Thymus (tissue), 11 donors: ENCODE results near the gene DEXI. TPM values are rescaled to one million over a fixed set of nuclear protein-coding genes. Genes with fewer than 3 reads are reported as not detected.
"Not testable (repeated sequence)": the region's sequence is repeated elsewhere in the genome, so short reads cannot be mapped to it uniquely, and the experiment has no call there.

Experiments used
- DNase-seq, 9 donors: peaks; one replicate each; pipeline ENCODE4 v3.0.0-alpha.2; 2013; ENCODE audit warnings: low spot score in 9 of 9, low read depth in 6 of 9, missing footprints in 1 of 9
- H3K27ac ChIP-seq, 2 donors: one replicate each; pipeline ENCODE4 v1.5.1; 2013; ENCODE audit warnings: control low read depth in 1 of 2, low read depth in 1 of 2, low read length in 1 of 2, mild to moderate bottlenecking in 1 of 2, moderate library complexity in 1 of 2
- H3K27me3 ChIP-seq, 2 donors: one replicate each; pipeline ENCODE4 v1.5.1; 2013; ENCODE audit warnings: low read length in 1 of 2; ENCODE audit not compliant: control insufficient read depth in 2 of 2, insufficient read depth in 1 of 2
- H3K36me3 ChIP-seq, 2 donors: one replicate each; pipeline ENCODE4 v1.5.1; 2013; ENCODE audit warnings: low read length in 1 of 2, mild to moderate bottlenecking in 1 of 2, moderate library complexity in 1 of 2; ENCODE audit not compliant: control insufficient read depth in 2 of 2, insufficient read depth in 2 of 2
- H3K4me1 ChIP-seq, 2 donors: one replicate each; pipeline ENCODE4 v1.5.1; 2013; ENCODE audit warnings: low read length in 2 of 2; ENCODE audit not compliant: control insufficient read depth in 2 of 2, insufficient read depth in 2 of 2
- H3K4me3 ChIP-seq, 2 donors: one replicate each; pipeline ENCODE4 v1.5.1; 2013; ENCODE audit warnings: low read length in 2 of 2, control low read depth in 1 of 2, mild to moderate bottlenecking in 1 of 2
- H3K9me3 ChIP-seq, 2 donors: one replicate each; pipeline ENCODE4 v1.5.1; 2013; ENCODE audit warnings: low read length in 1 of 2, mild to moderate bottlenecking in 1 of 2; ENCODE audit not compliant: control insufficient read depth in 2 of 2, insufficient read depth in 1 of 2
- WGBS: extraction: QIAGEN DNeasy Blood & Tissue Kit; methylation state at CpG from one replicate; pipeline ENCODE4 v1.1.7; 2013; 5-methylcytosine and 5-hydroxymethylcytosine counted together
- polyA plus RNA-seq: library from polyadenylated mRNA; stranded (reverse); fragments of 200-250 nt; gene quantifications from one replicate; pipeline ENCODE4 v1.2.3, GENCODE V29; 2013
- total RNA-seq: library from RNA; stranded (reverse); fragments of 120-200 nt; gene quantifications from one replicate; pipeline ENCODE4 v1.2.4, GENCODE V29; 2013
- donor health status: healthy.

DEXI gene
- total and polyA plus RNA-seq, 2 donors: 22.5 to 25.0 TPM

- WGBS: 88% methylated on average over 12 of the region's 12 CpGs
- no peaks in the 10 kb centered on the region for H3K9me3 ChIP-seq
- no peaks in the 10 kb centered on the region for H3K27me3 ChIP-seq
- H3K36me3 ChIP-seq: peaks cover 36 to 51% of the 10 kb centered on the region in 2 donors
- peaks cover 17 to 41% of the 10 kb centered on the region in 2 donors for H3K4me1 ChIP-seq
- DNase-seq: peak in 1 of 9 donors; percentile 30
- H3K27ac ChIP-seq: no peak overlapping the region
- no peak overlapping the region for H3K4me3 ChIP-seq
These were observed 30.7 kb upstream of the DEXI start for GRCh38 chr16:10972819-10973464.

- peak in 1 of 9 donors; percentile 44 for DNase-seq
- no peaks in the 10 kb centered on the region for H3K27me3 ChIP-seq
- peaks cover 17 to 39% of the 10 kb centered on the region in 2 donors for H3K4me1 ChIP-seq
- WGBS: 81% methylated on average over 4 of the region's 4 CpGs
- no peaks in the 10 kb centered on the region for H3K9me3 ChIP-seq
- no peak overlapping the region for H3K4me3 ChIP-seq
- H3K36me3 ChIP-seq: peaks cover 34 to 48% of the 10 kb centered on the region in 2 donors
- no peak overlapping the region for H3K27ac ChIP-seq
These were observed 30.0 kb upstream of the DEXI start for GRCh38 chr16:10972108-10972818.

GRCh38 chr16:10971560-10971961 lies 29.3 kb upstream of the DEXI start:
- no peaks in the 10 kb centered on the region for H3K9me3 ChIP-seq
- no peak overlapping the region for H3K27ac ChIP-seq
- no peaks in the 10 kb centered on the region for H3K27me3 ChIP-seq
- no peak overlapping the region for H3K4me3 ChIP-seq
- DNase-seq: peak in 7 of 9 donors; percentile 49 to 80 (median 73)
- peaks cover 17 to 32% of the 10 kb centered on the region in 2 donors for H3K4me1 ChIP-seq
- WGBS: 92% methylated on average over 3 of the region's 3 CpGs
- peaks cover 27 to 55% of the 10 kb centered on the region in 2 donors for H3K36me3 ChIP-seq

DNA sequence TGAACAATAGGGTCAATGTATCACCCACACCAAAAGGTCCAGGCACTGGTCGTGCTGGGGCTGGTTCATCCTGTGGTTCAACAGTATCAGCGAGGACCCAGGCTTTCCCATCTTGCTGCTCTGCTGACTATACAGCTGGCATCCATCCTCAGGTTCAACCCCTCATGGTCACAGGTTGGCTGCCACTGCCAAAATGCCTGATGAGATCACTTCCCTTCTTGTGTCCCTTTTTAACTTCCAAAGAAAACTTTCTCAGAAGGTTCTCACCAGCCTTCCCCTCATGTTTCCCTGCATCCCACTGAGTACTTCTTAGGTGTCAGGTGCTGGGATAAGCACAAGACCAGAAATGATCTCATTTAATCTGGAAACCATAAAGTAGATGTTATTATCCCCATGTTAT lies 27.8 kb upstream of the DEXI start:
- WGBS: 96% methylated on average over 2 of the region's 2 CpGs
- no peak for DNase-seq
- no peaks in the 10 kb centered on the region for H3K9me3 ChIP-seq
- H3K27ac ChIP-seq: no peak overlapping the region
- peaks cover 17 to 36% of the 10 kb centered on the region in 2 donors for H3K4me1 ChIP-seq
- H3K36me3 ChIP-seq: peaks cover 22 to 64% of the 10 kb centered on the region in 2 donors
- no peak overlapping the region for H3K4me3 ChIP-seq
- H3K27me3 ChIP-seq: no peaks in the 10 kb centered on the region

- H3K4me3 ChIP-seq: no peak overlapping the region
- H3K27ac ChIP-seq: no peak overlapping the region
- peaks cover 25 to 64% of the 10 kb centered on the region in 2 donors for H3K36me3 ChIP-seq
These were observed 27.3 kb upstream of the DEXI start for GRCh38 chr16:10969615-10970014.

DNA sequence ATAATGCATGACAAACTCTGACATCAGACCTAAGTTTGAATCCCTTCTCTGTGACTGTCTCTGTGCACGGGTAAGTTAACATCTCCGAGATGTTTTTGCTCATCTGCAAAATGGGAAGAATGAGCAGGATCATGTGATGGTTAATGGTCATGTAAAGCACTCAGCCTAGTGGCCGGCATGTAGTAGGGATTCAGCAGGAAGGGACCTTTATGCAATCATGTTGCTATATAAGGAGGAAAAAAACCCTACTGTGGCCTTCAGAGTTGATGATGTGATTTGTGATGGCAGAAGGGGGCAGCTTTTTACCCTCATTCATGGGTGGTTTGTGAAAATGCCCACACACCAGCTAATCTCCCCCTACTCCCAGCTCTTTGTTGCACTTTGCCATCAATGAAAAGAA lies 26.2 kb upstream of the DEXI start:
- 96% methylated on average over 3 of the region's 3 CpGs for WGBS
- Histone ChIP-seq H3K9me3 (no peaks in the 10 kb centered on the region), H3K36me3 (peaks cover 28 to 69% of the 10 kb centered on the region in 2 donors), H3K4me3 (no peak overlapping the region), H3K27me3 (no peaks in the 10 kb centered on the region), H3K27ac (no peak overlapping the region), H3K4me1 (peaks cover 21 to 47% of the 10 kb centered on the region in 2 donors)
- no peak for DNase-seq

More at GRCh38 chr16:10969615-10970014, 27.3 kb upstream of the DEXI start:
- WGBS: 97% methylated on average over 1 of the region's 1 CpG
- Histone ChIP-seq H3K4me1 (peaks cover 17 to 40% of the 10 kb centered on the region in 2 donors), H3K9me3 (no peaks in the 10 kb centered on the region), H3K27me3 (no peaks in the 10 kb centered on the region)
- no peak for DNase-seq

DNA sequence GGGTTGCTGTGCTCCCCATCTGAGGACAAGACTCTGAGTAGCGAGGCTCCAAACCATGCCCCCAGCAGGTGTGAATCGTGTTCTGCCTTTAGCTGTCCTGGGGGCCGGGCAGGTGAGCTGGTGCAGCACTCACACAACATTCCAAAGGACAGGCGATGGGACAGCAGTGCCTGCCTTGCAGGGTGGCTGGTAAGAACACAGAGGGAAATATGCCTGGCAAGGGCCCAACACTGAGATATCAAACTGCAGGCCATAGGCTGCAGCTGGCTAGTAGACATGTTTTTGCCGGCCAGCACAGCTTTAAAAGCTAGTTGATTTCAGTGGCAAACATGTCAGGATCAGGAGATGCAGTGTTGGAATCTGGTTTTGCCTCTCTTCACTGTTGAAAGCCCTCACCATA lies 25.7 kb upstream of the DEXI start:
- no peak overlapping the region for H3K27ac ChIP-seq
- WGBS: 93% methylated on average over 5 of the region's 5 CpGs
- H3K4me3 ChIP-seq: no peak overlapping the region
- no peak for DNase-seq
- H3K27me3 ChIP-seq: no peaks in the 10 kb centered on the region
- peaks cover 16 to 41% of the 10 kb centered on the region in 2 donors for H3K4me1 ChIP-seq
- H3K9me3 ChIP-seq: no peaks in the 10 kb centered on the region
- H3K36me3 ChIP-seq: peaks cover 29 to 69% of the 10 kb centered on the region in 2 donors

DNA sequence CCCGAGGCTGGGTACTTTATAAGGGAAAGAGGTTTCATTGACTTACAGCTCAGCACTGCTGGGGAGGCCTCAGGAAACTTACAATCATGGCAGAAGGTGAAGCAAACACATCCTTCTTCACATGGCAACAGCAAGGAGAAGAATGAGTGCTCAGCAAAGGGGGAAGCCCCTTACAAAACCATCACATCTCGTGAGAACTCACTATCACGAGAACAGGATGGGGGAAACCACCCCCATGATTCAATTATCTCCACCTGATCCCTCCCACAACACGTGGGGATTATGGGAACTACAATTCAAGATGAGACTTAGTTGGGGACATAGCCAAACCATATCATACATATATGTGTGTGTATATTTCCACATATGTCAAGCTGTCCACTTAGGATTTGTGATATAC lies 24.3 kb upstream of the DEXI start:
- H3K27ac ChIP-seq, H3K27me3 ChIP-seq, DNase-seq, H3K9me3 ChIP-seq, H3K4me3 ChIP-seq: not testable (repeated sequence)
- Histone ChIP-seq H3K4me1 (peaks cover 4 to 29% of the 10 kb centered on the region in 2 donors), H3K36me3 (peaks cover 37 to 75% of the 10 kb centered on the region in 2 donors)
- WGBS: 82% methylated on average over 4 of the region's 4 CpGs

- Histone ChIP-seq H3K36me3 (peaks cover 39 to 74% of the 10 kb centered on the region in 2 donors), H3K27me3 (no peaks in the 10 kb centered on the region), H3K4me1 (peaks cover 3 to 24% of the 10 kb centered on the region in 2 donors), H3K4me3 (no peak overlapping the region), H3K27ac (no peak overlapping the region), H3K9me3 (no peaks in the 10 kb centered on the region)
- DNase-seq: no peak
- WGBS: 81% methylated on average over 5 of the region's 5 CpGs
These were observed 23.9 kb upstream of the DEXI start for GRCh38 chr16:10966129-10966528.
